Retina (tissue), 1 donor: ENCODE results near the gene GABPB1.

ENCODE experiments used
- DNase-seq: peaks from one replicate; pipeline ENCODE4 v3.0.0-alpha.2; 2016

Gene GABPB1

GRCh38 chr15:50341616-50342136, 13.3 kb downstream of the GABPB1 start:
- no peak for DNase-seq

GRCh38 chr15:50340416-50340815, 14.6 kb downstream of the GABPB1 start:
- DNase-seq: no peak

GRCh38 chr15:50339717-50340116, 15.3 kb downstream of the GABPB1 start:
- no peak for DNase-seq

- DNase-seq: no peak
Observed at GRCh38 chr15:50335251-50335650, 19.7 kb downstream of the GABPB1 start.

GRCh38 chr15:50333229-50333628, 21.8 kb downstream of the GABPB1 start:
- no peak for DNase-seq

- no peak for DNase-seq
Observed at GRCh38 chr15:50330921-50331320, 24.1 kb downstream of the GABPB1 start.

DNA sequence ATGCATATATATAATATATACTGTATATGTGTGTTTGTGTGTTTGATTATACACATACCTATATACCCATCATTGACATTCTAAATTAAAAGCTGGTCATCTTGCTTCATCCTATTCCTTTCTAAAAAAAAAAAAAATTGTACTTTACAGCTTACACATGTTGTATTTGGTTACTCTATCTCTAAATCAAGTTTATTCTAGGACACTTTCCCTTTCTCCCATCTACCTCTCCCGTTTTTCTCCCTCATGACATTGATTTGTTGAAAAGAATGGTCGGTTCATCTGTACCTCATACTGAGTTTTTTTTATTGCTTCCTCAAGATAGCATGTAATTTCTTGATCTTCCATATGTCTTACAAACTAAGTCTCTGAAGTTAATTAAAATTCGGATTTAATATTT, 26.9 kb downstream of the GABPB1 start:
- DNase-seq: no peak

- DNase-seq: no peak
Observed at GRCh38 chr15:50321680-50322210, 33.3 kb downstream of the GABPB1 start.

GRCh38 chr15:50320504-50320903, 34.5 kb downstream of the GABPB1 start:
- no peak for DNase-seq

GRCh38 chr15:50318697-50319096, 36.3 kb downstream of the GABPB1 start:
- no peak for DNase-seq

- DNase-seq: peak; percentile 14
Observed at GRCh38 chr15:50315814-50316630, 39.0 kb downstream of the GABPB1 start.

DNA sequence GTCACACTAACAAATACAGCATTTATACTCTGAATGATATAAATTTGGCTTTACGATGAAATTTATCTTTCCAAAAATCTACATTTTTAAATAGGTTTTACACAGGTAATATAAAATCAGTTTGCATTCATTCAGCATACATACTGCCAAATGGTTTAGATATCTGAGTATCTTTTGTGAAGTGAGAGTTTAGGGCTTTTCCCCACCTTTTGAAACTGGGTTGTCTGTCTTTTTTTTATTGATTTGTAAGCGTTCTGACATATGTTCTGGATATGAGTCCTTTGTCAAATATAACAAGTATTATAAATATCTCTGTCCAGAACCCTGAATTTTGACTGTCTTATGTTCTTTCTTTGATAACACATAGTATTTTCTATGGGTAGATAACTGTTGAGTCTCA, 42.4 kb downstream of the GABPB1 start:
- DNase-seq: no peak

GRCh38 chr15:50307799-50308198, 47.2 kb downstream of the GABPB1 start:
- DNase-seq: no peak

- DNase-seq: no peak
Observed at GRCh38 chr15:50304836-50305235, 50.2 kb downstream of the GABPB1 start.

- no peak for DNase-seq
Observed at GRCh38 chr15:50302581-50302980, 52.4 kb downstream of the GABPB1 start.

- DNase-seq: no peak
Observed at GRCh38 chr15:50298340-50298739, 56.7 kb downstream of the GABPB1 start.

- DNase-seq: no peak
Observed at GRCh38 chr15:50295966-50296365, 59.0 kb downstream of the GABPB1 start.

- DNase-seq: no peak
Observed at GRCh38 chr15:50289749-50290148, 65.2 kb downstream of the GABPB1 start.

DNA sequence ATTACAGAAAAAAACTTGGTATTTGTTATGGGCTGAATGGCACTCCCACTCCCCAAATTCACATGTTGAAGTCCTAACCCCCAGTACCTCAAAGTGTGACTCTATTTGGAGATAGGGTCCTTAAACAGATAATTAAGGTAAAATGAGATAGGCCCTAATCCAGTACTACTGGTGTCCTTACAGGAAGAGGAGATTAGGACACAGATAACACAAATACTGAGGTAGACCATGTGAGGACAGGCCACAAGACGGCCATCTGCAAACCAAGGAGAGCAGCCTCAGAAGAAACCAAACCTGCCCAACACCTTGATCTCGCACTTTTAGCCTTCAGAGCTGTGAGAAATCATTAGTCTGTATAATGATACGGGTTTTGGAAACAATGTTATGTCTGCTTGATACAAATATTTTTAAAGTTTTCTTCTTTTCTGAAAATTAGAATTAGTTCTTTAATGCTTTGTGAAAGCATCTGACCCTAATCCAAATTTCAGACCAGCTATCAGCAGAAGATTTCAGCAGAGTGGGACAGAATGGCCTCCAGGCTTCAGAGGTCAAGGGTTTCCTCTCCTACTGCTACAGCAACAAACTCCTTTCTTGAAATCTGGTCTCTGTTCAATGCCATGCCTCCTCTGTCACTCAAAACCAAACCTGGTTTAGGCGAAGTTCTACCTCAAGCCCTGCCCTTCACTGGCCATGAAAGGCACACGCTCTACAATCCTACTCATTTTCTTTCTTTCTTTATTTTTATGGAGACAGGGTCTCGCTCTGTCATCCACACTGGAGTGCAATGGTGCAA, 67.5 kb downstream of the GABPB1 start:
- DNase-seq: no peak

- no peak for DNase-seq
Observed at GRCh38 chr15:50281427-50281826, 73.6 kb downstream of the GABPB1 start.

GRCh38 chr15:50280271-50280670, 74.7 kb downstream of the GABPB1 start:
- DNase-seq: no peak

DNA sequence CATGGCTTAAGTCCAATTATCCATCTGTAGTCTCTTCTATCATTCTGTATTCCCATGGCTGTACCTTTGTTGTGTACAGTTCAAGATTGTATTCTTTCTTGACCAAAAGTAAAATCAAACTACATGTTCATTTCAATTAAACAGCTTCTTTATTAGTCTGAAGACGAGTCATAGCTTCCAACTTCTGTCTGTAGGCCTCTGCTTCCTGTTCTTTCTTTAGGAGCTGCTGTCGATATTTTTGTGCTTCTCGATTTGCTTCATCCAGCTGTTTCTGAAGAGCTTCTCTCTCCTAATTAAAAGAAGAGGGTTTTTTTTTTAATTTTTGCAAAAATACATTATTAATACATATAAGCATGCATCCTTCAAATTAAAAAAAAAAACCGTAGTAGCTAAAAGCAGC, 76.5 kb downstream of the GABPB1 start:
- no peak for DNase-seq

GRCh38 chr15:50277370-50277769, 77.6 kb downstream of the GABPB1 start:
- no peak for DNase-seq

DNA sequence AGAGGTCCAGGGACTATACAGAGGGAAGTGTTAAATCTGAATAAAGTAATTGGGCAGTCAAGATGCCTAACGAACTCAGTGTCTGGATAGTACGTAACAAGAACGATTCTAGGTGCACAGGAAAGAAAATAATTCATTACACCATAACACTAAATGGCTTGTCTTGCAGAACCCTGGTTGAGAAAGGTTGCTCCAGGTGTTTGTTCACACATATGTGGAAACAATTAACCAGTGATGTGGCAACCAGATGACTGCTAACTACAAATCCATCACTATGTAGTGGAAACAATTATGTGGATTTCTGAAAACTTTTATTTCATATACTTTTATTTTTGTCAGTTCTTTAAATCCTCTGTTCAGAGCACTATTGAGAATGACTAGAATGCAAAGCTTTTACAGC, 79.1 kb downstream of the GABPB1 start:
- no peak for DNase-seq
